Lower leg skin (tissue), 4 donors: ENCODE data around the gene SDK1. TPM values are rescaled to one million over a fixed set of nuclear protein-coding genes. Genes with fewer than 3 reads are reported as not detected.

Source experiments
- DNase-seq, 2 donors: peaks; one replicate each; pipeline ENCODE4 v3.0.0-alpha.2; 2019; ENCODE audit warnings: low spot score in 2 of 2
- H3K4me3 ChIP-seq: fragments of 200-600 bp; sonication (generic); 2 replicates; pipeline ENCODE4 v1.5.1; 2017; ENCODE audit warnings: mild to moderate bottlenecking, low read depth; ENCODE audit not compliant: poor library complexity, severe bottlenecking
- CTCF ChIP-seq, 3 donors: fragments of 450-650 bp; IDR thresholded peaks; one replicate each; pipeline ENCODE4 v1.5.1; 2016; ENCODE audit warnings: antibody characterized with exemption in 3 of 3, mild to moderate bottlenecking in 3 of 3, moderate library complexity in 2 of 3
- POLR2A ChIP-seq, 2 donors: fragments of 450-650 bp; IDR thresholded peaks; one replicate each; pipeline ENCODE4 v1.6.1; 2016 to 2017; ENCODE audit warnings: antibody characterized with exemption in 2 of 2, mild to moderate bottlenecking in 1 of 2, moderate library complexity in 1 of 2
- WGBS, 2 donors: methylation state at CpG; one replicate each; pipeline ENCODE4 v1.1.5; 2018; 5-methylcytosine and 5-hydroxymethylcytosine counted together
- intact Hi-C: fragments of 100-400 bp; cut with DNase I; formaldehyde crosslinking; loops from one replicate; pipeline ENCODE4 v1.15.0; 2023; ENCODE audit warnings: low total_unique reads
- total RNA-seq, 4 donors: library from RNA; depleted of rRNA; stranded (reverse); fragments of >200 nt; gene quantifications; one replicate each; pipeline ENCODE4 v1.1.0, GENCODE V29; 2016

Gene SDK1
- total RNA-seq, 4 donors from 2014 or later: 1.9 to 7.2 (median 5.1) TPM

GRCh38 chr7:3977391-3977790 is 676.3 kb downstream of the SDK1 start:
- intact Hi-C loops: no loop called here
- H3K4me3 ChIP-seq: no peak overlapping the region
- TF ChIP-seq CTCF (IDR thresholded peaks at IDR 0.05) (no peak), POLR2A (IDR thresholded peaks at IDR 0.05) (no peak)

GRCh38 chr7:3978839-3979238 is 677.8 kb downstream of the SDK1 start:
- H3K4me3 ChIP-seq: no peak overlapping the region
- intact Hi-C loops: no loop called here
- no peak for DNase-seq
- TF ChIP-seq CTCF (IDR thresholded peaks at IDR 0.05) (no peak), POLR2A (IDR thresholded peaks at IDR 0.05) (no peak)
- WGBS, 2 donors: 91 to 94% methylated on average over 8 of the region's 8 CpGs

More at GRCh38 chr7:3977391-3977790, 676.3 kb downstream of the SDK1 start:
- no peak for DNase-seq
- 96 to 98% methylated on average over 11 of the region's 12 CpGs for WGBS, 2 donors

DNA sequence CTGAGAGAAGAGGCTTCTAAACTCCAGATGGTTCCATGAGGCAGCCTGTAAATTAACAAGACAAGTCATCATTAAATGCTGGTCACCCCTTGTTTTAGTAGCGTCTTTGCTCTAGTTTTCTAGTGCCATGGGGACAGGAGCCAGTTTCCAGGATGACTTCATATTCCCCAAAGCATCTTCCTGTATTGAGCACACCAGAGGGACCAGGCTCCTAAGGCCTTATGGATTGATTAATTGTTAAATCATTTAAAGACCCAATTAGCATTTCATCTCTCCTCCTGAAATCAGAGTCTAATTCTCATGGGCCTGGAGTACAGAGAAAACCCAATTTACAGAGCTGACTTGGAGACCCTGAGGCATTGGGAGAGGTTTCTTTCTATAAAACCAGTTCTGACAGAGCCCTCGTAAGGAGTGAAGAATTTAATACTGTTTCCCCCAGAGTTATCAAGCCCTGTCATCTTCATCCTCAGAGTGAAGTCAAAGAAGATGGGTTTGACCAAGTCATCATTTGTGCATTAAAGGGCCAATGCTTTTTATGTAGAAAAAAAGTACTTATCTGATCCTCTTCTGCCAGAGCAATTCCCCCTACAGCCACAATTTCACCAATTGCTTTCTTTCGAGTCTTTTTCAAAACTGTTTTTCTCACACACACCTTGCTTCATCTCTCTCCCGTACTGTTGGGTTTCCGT is 678.7 kb downstream of the SDK1 start:
- 42 to 58% methylated on average over 5 of the region's 5 CpGs for WGBS, 2 donors

DNA sequence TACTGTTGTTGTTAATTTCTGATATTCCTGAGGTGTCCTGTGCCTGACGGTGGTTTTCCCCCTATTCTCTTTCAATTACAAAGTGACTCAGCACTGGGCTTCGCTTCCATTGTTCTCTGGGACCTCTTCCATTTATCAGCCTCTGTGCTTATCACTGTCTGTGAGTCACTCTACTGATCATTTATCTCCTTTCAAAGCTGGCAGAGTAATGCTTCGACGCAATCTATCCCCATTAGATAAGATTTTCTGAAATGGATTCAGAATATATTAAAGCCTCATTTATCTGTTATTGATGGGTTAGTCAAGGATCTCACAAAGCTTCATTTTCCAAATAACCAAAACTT is 679.2 kb downstream of the SDK1 start:
- DNase-seq: no peak
- TF ChIP-seq CTCF (IDR thresholded peaks at IDR 0.05) (no peak), POLR2A (IDR thresholded peaks at IDR 0.05) (no peak)
- no peak overlapping the region for H3K4me3 ChIP-seq
- intact Hi-C loops: no loop called here
- WGBS, 2 donors: 37 to 56% methylated on average over 4 of the region's 4 CpGs

More for the DNA sequence above, 678.7 kb downstream of the SDK1 start:
- H3K4me3 ChIP-seq: no peak overlapping the region
- TF ChIP-seq CTCF (IDR thresholded peaks at IDR 0.05) (no peak), POLR2A (IDR thresholded peaks at IDR 0.05) (no peak)
- DNase-seq: no peak
- intact Hi-C loops: no loop called here

DNA sequence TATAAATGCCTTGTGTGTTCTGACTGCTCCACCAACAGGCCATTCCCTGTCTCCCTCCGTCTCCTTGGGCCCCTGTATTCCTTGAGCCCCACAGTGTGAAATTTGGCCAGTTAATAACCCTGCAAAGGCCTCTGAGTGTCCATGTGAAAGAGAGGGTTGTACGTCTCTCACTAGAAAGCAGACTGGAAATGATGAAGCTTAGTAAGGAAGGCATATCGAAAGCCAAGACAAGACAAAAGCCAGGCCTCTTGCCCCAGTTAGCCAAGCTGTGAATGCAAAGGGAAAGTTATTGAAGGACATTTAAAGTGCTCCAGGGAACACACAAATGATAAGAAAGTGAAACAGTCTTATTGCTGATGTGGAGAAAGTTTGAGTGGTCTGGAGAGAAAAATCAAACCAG is 680.2 kb downstream of the SDK1 start:
- no peak for TF ChIP-seq CTCF (IDR thresholded peaks at IDR 0.05)
- H3K4me3 ChIP-seq: no peak overlapping the region
- 85 to 97% methylated on average over 3 of the region's 3 CpGs for WGBS, 2 donors
- intact Hi-C loops: no loop called here
- no peak for DNase-seq

DNA sequence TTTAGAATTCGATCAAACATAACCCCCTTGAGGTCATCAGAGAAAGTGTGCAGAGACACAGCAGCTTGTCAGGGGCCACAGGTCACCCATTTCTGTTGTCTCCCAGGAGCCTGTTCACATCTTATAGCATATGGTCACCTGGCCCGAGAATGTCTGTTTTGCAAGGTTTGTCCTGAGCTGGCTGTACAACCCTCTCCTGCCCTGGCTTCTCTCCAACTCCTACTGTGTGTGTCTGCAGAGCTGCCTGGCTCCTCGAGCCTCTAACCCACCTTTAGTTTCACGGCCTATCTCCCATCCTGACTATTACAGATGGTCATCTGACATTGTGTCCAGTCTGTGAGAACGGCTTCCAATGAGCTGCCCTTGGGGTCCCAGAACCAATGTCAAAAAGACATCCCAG is 683.4 kb downstream of the SDK1 start:
- TF ChIP-seq CTCF (IDR thresholded peaks at IDR 0.05) (no peak), POLR2A (IDR thresholded peaks at IDR 0.05) (no peak)
- 92 to 98% methylated on average over 5 of the region's 5 CpGs for WGBS, 2 donors

More for the DNA sequence above, 683.4 kb downstream of the SDK1 start:
- intact Hi-C loops: no loop called here
- DNase-seq: no peak
- H3K4me3 ChIP-seq: no peak overlapping the region
